RWPE1 (cell line): ENCODE data around the gene POLR1E.
A peak's percentile ranks its signal among the peaks of the same experiment; 100 is the strongest.

ENCODE experiments used
- CTCF ChIA-PET: fragments of 350-600 bp; sonication (Branson Sonifier 250); formaldehyde crosslinking; extraction: SDS; loops from one replicate; lab custom pipeline; 2021; lab: Yijun Ruan, JAX
- POLR2A ChIA-PET: fragments of 400-600 bp; formaldehyde crosslinking; extraction: SDS; loops from one replicate; lab custom pipeline; 2020; ENCODE audit warnings: antibody characterized with exemption; ENCODE audit not compliant: low non-redundant PET; lab: Yijun Ruan, JAX
- DNase-seq: peaks from one replicate; pipeline ENCODE4 v3.0.0; 2012; ENCODE audit warnings: low spot score
- H3K27ac ChIP-seq: fragments of 450-650 bp; 2 replicates; pipeline ENCODE4 v1.5.1; 2017
- CTCF ChIP-seq: fragments of 450-650 bp; conservative IDR thresholded peaks from 2 replicates; pipeline ENCODE4 v1.5.1; 2017; ENCODE audit warnings: low read depth, mild to moderate bottlenecking

POLR1E gene

DNA sequence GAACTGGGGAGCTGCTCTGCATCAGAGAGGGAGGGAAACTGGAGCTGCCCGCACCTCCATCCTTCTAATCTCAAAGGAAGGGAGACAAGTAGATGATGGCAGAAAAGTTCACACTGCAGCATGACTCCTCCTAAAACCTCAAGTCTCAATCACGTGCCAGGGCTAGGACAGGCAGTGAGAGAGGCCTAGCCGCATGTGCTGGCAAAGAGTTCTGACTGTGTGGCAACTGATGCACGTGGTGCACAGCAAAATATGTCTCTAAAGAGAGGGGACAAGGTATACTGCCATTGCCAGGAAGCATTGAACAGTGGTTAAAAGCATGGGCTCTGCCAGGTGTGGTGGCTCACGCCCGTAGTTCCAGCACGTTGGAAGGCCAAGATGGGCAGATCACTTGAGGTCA lies 52.4 kb downstream of the POLR1E start:
- DNase-seq = no peak
- H3K27ac ChIP-seq = no peak overlapping the region
- ChIA-PET POLR2A (no interaction called here), CTCF (interaction anchor here (0.6 kb wide), 1 partner anchor 666 kb away, joined by 3 read pairs; no protein-coding TSS in a partner anchor)
- TF ChIP-seq CTCF = no peak

DNA sequence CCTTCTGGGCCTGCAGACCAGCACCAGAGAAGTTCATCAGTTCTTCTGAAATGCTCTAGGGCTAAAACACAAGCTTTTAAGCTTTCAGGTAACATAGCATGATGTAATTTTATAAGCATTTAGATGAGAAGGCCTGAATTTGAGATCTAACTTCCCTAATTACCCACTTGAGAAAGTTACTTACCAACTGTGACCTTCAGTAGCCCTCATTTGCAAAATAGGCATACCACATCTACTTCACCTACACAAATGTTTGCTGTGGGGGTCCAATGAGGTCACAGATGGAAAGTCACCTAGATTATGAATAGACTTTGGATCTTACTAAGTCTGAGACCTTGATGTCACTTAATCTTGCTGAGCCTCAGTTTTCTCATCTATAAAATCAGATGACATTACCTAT lies 53.9 kb downstream of the POLR1E start:
- CTCF ChIA-PET = no interaction called here
- no peak overlapping the region for H3K27ac ChIP-seq
- no peak for TF ChIP-seq CTCF
- POLR2A ChIA-PET = no interaction called here
- no peak for DNase-seq

- H3K27ac ChIP-seq = no peak overlapping the region
- CTCF ChIA-PET = no interaction called here
- DNase-seq = no peak
- POLR2A ChIA-PET = no interaction called here
- TF ChIP-seq CTCF = no peak
Measured at GRCh38 chr9:37540634-37541033, 54.9 kb downstream of the POLR1E start.

- CTCF ChIA-PET = no interaction called here
- POLR2A ChIA-PET = no interaction called here
- no peak for TF ChIP-seq CTCF
- DNase-seq = no peak
- H3K27ac ChIP-seq = no peak overlapping the region
Measured at GRCh38 chr9:37541465-37541864, 55.7 kb downstream of the POLR1E start.

DNA sequence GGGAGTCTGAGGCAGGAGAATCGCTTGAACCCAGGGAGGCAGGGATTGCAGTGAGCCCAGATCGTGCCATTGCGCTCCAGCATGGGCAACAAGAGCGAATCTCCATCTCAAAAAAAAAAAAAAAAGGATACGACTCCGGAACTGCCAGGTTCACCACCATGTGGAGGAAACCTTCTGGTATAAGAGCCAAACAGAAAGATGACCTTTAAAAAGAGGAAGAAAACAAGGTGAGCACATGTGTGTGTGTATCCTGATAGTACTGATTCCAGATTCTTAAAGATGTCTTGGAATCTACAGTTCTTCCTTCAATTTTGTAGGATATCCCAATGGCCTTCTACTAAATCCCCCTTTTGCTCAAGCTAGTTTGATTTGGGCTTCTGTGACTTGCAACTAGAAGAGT lies 56.7 kb downstream of the POLR1E start:
- TF ChIP-seq CTCF = no peak
- CTCF ChIA-PET = no interaction called here

DNA sequence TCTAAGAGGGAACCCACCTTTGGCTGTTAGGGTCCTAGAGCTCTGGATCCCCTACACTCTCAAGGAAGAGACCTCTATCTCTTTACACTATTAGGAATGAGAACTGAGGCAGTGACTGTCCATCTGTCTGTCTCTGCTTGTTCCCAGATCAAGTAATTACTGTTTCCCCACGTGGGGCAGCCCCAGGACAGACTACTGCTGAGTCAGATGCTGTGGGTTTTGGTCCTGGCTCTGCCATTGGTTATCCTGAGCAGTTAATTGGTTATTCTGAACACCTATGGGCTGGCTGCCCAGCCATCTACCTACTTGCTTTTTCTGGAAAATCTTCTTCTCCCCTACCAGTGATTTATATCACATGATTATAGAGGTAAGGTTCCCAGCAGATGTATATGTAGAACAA lies 57.1 kb downstream of the POLR1E start:
- ChIA-PET CTCF (no interaction called here), POLR2A (no interaction called here)
- peak; percentile 57 for DNase-seq
- no peak overlapping the region for H3K27ac ChIP-seq
- no peak for TF ChIP-seq CTCF

More for the DNA sequence above, 56.7 kb downstream of the POLR1E start:
- no peak overlapping the region for H3K27ac ChIP-seq
- DNase-seq = no peak
- POLR2A ChIA-PET = no interaction called here

- ChIA-PET CTCF (no interaction called here), POLR2A (no interaction called here)
- no peak overlapping the region for H3K27ac ChIP-seq
- DNase-seq = no peak
- no peak for TF ChIP-seq CTCF
Measured at GRCh38 chr9:37543468-37543867, 57.7 kb downstream of the POLR1E start.
